Measurements from ENCODE around the gene INSL6.
"Not testable (repeated sequence)": the region's sequence is repeated elsewhere in the genome, so short reads cannot be mapped to it uniquely, and the experiment has no call there.

Gene INSL6, protein sequence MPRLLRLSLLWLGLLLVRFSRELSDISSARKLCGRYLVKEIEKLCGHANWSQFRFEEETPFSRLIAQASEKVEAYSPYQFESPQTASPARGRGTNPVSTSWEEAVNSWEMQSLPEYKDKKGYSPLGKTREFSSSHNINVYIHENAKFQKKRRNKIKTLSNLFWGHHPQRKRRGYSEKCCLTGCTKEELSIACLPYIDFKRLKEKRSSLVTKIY

DNA sequence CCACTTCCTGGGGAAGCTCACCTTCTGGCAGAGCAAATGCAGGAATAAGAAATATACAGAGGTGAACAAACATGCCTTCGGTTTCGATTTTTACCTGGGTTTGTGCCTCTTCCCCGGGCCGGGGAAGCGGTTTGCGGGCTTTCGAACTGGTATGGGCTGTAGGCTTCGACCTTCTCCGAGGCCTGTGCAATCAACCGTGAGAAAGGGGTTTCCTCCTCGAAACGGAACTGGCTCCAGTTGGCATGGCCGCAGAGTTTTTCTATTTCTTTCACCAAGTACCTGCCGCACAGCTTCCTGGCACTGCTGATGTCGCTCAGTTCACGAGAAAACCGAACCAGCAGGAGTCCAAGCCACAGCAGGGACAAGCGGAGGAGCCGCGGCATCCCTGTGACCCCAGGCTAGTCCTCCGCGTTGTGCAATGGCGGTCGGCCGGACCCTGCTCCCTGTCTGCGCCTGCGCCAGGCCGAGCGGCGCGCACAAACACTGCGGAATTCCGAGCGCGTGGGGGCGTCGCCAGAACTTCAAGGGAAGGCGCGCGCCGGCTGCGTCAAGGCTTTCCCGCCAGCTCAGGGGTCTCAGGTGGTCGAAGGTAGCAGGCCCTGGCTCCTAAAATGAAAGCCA, at the start of gene INSL6:
Gene INSL6 (minus strand): TSS at position 420 of the 621 bp plus-strand sequence. CDS start 37 bp downstream, at position 383.
- in situ Hi-C loops (cut with HindIII; ENCODE audit: low pct_ligation_motif_present, low pct_unique_long_range_greater_than_20kb, low sequenced_read_pairs): no loop called here
- DNase-seq: no peak

DNA sequence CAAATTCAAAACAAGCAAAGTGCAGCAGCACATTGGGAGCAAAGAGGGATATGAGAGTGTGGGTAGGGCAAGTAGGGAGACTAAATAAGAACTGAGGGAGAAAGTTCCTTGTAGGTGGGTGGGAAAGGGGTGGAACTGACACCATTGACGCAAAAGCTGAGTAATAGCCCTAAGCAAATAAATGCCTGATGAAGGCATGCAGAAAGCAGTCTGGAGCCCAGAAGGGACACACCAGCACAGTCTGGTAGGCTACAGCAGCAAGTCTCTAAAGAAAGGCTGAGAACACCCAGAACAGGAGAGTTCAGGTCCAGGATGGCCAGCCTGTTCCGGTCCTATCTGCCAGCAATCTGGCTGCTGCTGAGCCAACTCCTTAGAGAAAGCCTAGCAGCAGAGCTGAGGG, 45.8 kb upstream of the INSL6 start, which contains the start of gene INSL4:
Gene INSL4 (plus strand): TSS at position 208 of the 400 bp plus-strand sequence. CDS start 105 bp downstream, at position 313.
- no peak for DNase-seq

DNA sequence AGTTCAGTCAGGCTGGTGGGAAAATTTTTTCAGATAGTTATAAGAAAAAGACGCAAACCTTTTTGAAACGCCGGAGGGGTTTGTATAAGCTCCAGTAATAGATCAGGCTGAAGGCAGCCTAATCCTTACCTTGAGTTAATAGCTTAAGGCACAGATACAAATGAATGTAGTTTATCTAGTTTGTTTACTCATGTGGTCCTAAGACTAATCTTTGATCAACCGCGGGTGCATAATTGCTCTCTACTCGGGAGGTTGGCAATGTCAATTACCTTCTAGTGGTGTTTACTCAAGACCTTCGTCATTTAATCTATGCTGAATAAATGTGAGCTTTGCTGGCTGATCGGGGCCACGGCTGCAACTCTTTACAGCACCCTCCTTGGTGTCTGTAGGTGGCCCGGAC, 45.1 kb upstream of the INSL6 start:
- in situ Hi-C loops (cut with HindIII; ENCODE audit: low pct_ligation_motif_present, low pct_unique_long_range_greater_than_20kb, low sequenced_read_pairs): no loop called here
- DNase-seq: no peak

More for the DNA sequence above, 45.8 kb upstream of the INSL6 start, which contains the start of gene INSL4:
- in situ Hi-C loops (cut with HindIII; ENCODE audit: low pct_ligation_motif_present, low pct_unique_long_range_greater_than_20kb, low sequenced_read_pairs): no loop called here

DNA sequence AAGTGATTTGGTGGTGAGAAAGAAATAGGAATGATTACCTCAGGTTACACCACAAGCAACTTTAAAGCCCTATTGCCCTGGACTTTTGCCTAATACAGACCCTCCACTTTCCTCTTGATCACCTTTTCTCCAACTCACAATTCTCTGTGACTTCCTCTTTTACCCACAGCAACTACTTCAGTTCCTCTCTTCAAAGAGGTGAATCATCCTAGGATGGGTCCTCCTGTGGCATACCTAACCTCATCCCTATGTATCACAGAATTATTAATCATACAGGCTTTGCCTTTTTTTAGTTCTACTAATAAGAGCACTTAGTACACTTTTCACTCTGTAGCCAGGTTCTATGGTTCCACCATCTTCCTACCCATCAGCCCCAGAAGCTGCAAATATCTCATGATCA, 19.6 kb upstream of the INSL6 start:
- in situ Hi-C loops (cut with HindIII; ENCODE audit: low pct_ligation_motif_present, low pct_unique_long_range_greater_than_20kb, low sequenced_read_pairs): no loop called here

DNA sequence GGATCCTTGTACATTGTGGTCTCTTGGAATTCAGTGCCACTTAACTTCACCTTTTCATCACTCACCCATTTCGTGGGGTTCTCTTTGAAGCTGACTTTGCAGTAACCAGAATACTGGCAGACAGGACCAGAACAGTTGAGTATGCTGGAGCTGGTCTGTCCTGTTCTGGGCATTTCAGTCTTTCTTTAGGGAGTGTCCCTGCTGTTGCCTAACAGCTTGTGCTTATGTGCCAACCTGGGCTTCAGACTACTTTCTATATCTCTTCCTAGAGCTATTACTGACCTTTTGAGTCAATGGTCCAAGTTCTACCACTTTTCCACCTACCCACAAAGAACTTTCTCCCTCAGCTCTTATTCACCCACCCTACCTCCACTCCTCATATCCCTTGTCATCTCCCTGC, 10.0 kb upstream of the INSL6 start:
- DNase-seq: no peak
- in situ Hi-C loops (cut with HindIII; ENCODE audit: low pct_ligation_motif_present, low pct_unique_long_range_greater_than_20kb, low sequenced_read_pairs): no loop called here

More for the DNA sequence above, 19.6 kb upstream of the INSL6 start:
- DNase-seq: no peak

DNA sequence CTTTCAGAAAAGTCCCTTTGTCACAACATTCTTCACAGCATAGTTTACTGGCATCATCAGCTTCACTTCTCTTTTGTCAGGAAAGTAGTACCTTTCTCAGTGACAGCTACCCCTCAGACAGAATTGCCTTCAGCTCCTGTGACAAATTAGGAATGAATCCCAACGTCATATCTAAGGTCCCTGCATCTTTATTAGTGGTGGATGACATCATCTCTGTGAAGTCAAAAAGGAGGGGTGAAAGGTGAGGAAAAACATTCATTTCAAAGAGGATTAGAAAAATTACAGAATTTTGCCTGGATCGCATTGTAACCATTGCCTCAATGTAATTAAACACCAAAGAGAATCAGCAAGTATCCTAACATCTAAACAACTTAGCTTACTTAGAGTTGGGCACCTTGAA, 7.9 kb upstream of the INSL6 start:
- DNase-seq: no peak
- in situ Hi-C loops (cut with HindIII; ENCODE audit: low pct_ligation_motif_present, low pct_unique_long_range_greater_than_20kb, low sequenced_read_pairs): no loop called here

DNA sequence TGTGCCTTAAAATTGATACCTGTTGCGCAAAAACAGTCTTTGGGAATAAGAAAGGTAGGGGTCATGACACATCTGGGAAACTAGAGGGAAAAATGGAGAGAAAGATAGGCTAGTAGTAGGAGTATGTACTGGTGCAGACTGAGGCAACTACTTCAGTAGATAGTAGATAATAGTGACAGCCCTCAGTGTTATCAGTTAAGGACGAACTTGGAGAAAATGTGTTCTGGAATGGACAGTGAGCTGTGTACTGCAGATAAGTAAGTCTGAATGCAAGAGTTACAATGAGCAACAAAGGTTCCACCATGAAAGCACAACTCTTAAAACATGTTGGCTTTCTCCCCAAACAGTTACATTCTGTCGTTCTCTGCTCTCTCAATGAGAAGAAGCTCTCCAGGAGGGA, 6.5 kb upstream of the INSL6 start:
- in situ Hi-C loops (cut with HindIII; ENCODE audit: low pct_ligation_motif_present, low pct_unique_long_range_greater_than_20kb, low sequenced_read_pairs): no loop called here

DNA sequence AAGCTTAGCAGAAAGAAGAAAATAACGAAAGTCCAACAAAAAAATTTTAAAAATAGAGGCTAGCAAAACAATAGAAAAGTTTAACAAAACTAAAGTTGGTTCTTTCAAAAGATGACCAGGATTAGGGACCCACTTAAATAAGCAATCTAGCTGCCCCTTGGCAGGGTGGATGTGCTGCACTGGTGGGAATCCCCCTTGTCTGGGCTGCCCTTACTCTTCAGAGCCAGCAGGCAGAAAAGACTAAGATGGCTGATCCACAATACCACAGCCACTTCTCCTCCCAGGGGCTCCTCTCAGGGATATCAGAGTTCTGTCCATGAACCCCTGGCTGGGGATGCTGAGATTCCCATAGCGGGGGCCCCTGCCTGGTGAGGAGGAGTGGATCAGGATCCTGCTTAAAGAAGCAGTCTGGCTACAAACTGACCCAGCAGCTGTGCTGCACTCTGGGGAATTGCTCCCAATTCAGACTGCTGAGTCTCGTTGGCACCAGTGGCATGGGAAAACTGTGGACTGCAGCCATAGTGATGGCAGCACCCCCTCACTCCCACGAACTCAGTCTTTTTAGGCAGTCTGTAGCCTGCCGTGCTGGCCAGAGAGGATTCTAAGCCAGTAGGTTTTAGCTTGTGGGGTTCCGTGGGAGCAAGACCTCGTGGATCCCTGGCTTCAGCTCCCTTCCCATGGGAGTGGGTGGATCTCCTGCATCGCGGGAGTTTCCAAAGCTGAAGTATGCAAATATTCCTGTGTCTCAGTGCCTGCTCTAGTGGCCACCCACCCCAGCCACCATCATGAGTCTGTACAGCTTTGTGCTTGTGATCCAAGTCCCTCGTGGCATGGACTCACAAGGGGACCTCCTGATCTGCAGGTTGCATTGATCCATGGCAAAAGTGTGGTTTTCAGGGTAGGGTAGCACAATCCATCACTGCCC, 2.9 kb upstream of the INSL6 start:
- no peak for DNase-seq
- in situ Hi-C loops (cut with HindIII; ENCODE audit: low pct_ligation_motif_present, low pct_unique_long_range_greater_than_20kb, low sequenced_read_pairs): no loop called here

More for the DNA sequence above, 6.5 kb upstream of the INSL6 start:
- DNase-seq: no peak

DNA sequence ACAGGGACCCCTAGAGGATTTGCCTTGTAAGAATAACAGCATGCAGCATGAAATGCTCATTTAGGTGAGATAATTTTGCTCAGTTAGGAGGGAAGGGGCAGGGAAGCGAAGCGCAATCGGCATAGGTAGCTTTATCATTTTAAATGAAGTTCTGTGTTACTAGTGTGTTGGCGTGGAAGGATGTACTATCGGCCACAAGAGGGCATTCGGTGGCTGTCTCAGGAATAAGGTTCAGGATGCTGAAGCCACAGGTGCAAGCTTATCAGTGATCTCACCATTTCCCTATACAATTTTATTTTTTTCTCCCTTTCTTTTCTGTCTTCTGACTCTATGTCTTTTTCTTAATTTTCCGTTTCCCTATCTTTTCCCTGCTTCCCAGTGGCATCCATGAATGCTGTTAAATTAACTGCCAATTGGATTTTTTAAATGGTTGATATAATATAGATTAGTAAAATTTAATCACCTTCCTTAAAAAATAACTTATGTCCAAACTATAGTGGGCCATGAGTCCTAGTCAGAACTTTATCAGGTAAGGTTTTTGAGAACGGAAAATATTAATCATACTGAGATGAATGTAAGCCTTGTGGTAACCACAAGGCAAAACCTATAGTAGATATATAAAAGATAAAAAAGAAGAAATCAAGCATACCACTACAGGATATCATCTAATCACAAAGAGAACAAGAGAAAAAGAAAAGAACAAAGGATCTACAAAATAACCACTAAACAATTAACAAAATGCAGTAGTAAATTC, 1.2 kb upstream of the INSL6 start:
- DNase-seq: peak; percentile 66
- in situ Hi-C loops (cut with HindIII; ENCODE audit: low pct_ligation_motif_present, low pct_unique_long_range_greater_than_20kb, low sequenced_read_pairs): no loop called here

DNA sequence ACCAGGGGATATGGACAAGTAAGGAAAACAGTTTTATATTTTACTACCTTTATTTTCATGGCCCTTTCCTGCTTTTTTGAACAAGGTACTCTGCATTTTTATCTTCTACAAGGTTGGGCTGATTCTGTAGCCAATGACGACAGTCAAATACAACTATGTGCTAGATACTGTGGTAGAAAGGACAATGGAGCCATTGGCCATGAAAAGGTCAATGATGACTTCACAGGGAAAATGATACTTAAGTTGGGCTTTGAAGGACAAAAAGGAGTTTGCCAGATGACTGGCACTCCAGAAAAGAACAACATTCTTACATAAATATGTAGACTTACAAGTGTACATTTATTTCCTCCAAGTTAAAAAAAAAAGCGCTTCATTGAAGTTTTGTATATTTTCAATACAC, 663 bp downstream of the INSL6 start:
- in situ Hi-C loops (cut with HindIII; ENCODE audit: low pct_ligation_motif_present, low pct_unique_long_range_greater_than_20kb, low sequenced_read_pairs): no loop called here
- DNase-seq: no peak

DNA sequence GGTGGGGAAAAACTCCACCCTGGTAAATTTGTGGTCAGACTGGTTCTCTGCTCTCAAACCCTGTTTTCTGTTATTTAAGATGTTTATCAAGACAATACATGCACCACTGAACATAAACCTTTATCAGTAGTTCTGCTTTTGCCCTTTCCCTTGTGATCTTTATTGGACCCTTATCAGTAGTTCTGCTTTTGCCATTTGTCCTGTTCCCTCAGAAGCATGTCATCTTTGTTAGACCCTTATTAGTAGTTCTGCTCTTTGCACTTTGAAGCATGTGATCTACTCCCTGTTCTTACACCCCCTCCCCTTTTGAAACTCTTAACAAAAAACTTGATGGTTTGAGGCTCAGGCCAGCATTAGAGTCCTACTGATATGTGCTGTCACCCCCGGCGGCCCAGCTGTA, 4.8 kb downstream of the INSL6 start:
- DNase-seq; in situ Hi-C loops (cut with HindIII; ENCODE audit: low pct_ligation_motif_present, low pct_unique_long_range_greater_than_20kb, low sequenced_read_pairs): not testable (repeated sequence)

DNA sequence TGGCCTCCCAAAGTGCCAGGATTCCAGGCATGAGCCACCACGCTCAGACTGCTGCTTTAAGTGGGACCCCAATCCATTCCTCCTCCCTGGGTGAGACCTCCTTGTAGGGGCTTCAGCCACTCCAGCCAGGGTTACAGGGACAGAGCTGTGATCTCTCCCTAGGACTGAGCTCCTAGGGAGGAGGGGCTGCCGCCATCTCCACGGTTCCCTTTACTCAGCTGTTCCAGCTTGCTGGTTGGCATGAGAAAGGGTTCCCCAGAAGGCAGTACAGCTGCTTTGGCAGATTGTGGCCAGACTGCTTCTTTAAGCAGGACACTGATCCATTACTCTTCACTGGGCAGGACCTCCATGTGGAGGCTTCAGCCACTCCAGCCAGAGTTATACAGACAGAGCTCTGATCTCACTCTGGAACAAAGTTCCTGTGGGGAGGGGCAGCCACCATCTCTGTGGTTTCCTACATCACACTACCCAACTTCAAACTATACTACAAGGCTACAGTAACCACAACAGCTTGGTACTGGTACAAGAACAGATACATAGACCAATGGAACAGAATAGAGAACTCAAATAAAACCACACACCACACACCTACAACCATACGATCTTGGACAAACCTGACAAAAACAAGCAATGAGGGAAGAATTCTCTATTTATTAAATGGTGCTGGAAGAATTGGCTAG, 7.2 kb downstream of the INSL6 start:
- in situ Hi-C loops (cut with HindIII; ENCODE audit: low pct_ligation_motif_present, low pct_unique_long_range_greater_than_20kb, low sequenced_read_pairs): no loop called here
- DNase-seq: no peak

DNA sequence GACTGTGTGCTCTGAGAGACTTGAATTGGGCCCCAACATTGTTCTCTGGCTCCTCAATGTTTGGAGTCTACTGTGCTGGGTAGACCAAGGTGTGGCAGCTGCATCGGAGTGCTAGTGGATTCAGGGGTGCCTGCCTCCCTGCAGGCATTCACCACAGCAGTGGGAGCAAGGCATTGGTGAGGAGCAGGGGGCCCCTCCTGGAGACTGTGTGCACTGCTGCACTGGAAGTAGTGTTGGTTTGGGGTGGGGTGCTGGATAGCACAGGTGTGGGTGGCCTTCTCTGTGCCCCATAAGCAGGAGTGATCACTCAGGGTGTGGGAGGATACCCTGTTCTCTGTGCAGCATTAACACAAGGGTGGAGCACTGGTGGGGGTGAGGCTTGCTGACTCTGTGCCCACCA, 39.2 kb downstream of the INSL6 start:
- no peak for DNase-seq
- in situ Hi-C loops (cut with HindIII; ENCODE audit: low pct_ligation_motif_present, low pct_unique_long_range_greater_than_20kb, low sequenced_read_pairs): no loop called here

DNA sequence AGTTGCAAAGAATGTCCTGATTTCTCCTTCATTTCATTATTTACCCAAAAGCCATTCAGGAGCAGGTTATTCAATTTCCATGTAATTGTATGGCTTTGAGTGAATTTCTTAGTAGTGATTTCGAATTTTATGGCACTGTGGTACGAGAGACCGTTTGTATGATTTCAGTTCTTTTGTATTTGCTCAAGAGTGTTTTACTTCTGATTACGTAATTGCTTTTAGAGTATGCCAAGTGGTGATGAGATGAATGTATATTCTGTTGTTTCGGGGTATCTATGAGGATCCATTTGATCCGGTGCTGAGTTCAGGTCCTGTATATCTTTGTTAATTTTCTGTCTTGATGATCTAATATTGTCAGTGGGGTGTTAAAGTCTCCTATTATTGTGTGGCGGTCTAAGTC, 41.2 kb downstream of the INSL6 start:
- DNase-seq: no peak
- in situ Hi-C loops (cut with HindIII; ENCODE audit: low pct_ligation_motif_present, low pct_unique_long_range_greater_than_20kb, low sequenced_read_pairs): no loop called here

DNA sequence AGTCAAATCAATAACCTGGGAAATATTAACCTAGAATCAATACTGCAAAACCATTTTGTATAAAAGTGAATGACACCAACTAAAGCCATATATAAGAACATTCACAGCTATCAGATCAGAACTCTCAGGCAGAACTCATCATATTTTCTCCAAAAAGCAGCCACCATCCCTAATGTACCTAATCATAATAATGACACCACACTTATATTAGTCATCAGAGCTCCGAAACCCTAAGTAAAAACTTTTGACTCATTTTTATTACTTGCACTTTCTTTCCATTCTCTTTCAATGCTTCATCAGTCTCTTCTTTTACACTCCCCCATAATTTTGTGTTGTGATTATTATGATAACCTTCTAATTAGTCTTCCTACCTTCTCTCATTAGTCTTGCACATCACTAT, 45.3 kb downstream of the INSL6 start:
- DNase-seq: no peak
- in situ Hi-C loops (cut with HindIII; ENCODE audit: low pct_ligation_motif_present, low pct_unique_long_range_greater_than_20kb, low sequenced_read_pairs): no loop called here

DNA sequence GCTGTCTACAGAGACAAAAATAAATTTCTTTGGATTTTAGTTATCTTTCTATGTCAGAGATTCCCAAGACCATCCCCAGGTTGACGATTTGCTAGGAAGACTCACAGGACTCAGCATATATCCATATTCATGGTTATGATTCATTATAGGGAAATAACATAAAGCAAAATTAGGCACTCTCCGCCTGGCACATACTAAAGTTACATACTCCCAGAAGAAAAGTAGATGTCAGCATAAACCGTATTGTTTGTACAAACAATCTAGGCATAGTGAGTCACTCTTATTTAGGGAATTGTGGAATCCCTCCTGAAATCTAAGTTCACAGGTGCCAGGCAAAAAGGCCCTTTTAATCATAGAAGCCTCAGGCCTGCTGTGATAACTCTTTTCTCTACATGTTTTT, 62.9 kb downstream of the INSL6 start:
- in situ Hi-C loops (cut with HindIII; ENCODE audit: low pct_ligation_motif_present, low pct_unique_long_range_greater_than_20kb, low sequenced_read_pairs): no loop called here
- DNase-seq: no peak

DNA sequence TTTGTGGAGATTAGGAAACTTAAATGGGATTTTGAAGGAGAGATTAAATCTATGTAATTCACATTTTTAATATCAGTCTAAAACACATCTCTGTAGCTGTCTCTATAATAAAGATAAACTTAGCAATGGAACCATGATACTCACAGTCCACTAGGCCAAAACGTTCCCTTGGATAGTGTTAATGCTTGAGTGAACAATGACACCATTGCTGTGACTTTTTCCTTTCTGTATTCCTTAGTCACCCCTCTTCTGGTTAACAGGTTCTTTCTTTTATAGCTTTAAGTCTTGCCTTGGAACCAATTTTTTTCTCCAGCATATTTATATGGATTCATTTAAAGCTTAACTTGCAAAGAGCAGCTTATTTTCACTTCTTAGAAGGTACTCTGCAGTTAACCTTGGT, 63.3 kb downstream of the INSL6 start:
- in situ Hi-C loops (cut with HindIII; ENCODE audit: low pct_ligation_motif_present, low pct_unique_long_range_greater_than_20kb, low sequenced_read_pairs): no loop called here
- DNase-seq: no peak

All from ACHN (cell line).